Activated CD8-positive, alpha-beta T cell treated with anti-CD3 and anti-CD28 coated beads for 36 hours (primary cell): Measurements from ENCODE around the gene ACVRL1. TPM values are rescaled to one million over a fixed set of nuclear protein-coding genes. Genes with fewer than 3 reads are reported as not detected.

Source experiments
- ATAC-seq: fragments of 200-7000 bp; cut with Tn5 transposase; one replicate; pipeline ENCODE4 v1.10.0; 2021; ENCODE audit warnings: mild to moderate bottlenecking, moderate library complexity
- CTCF ChIA-PET: fragments of 350-600 bp; sonication (Branson Sonifier 250); formaldehyde crosslinking; loops from one replicate; lab custom pipeline; 2021; ENCODE audit warnings: antibody characterized with exemption; lab: Charles Lee
- POLR2A ChIA-PET: fragments of 350-600 bp; sonication (Branson Sonifier 250); formaldehyde crosslinking; loops from one replicate; lab custom pipeline; 2021; ENCODE audit warnings: antibody characterized with exemption; lab: Charles Lee
- DNase-seq: peaks from one replicate; pipeline ENCODE4 v3.0.0-alpha.2; 2020
- H3K27ac Mint-ChIP-seq: one replicate; pipeline ENCODE4 v1.8.0; 2021; ENCODE audit warnings: mild to moderate bottlenecking, mixed read lengths
- H3K27me3 Mint-ChIP-seq: one replicate; pipeline ENCODE4 v1.8.0; 2021; ENCODE audit warnings: mixed read lengths
- H3K36me3 Mint-ChIP-seq: one replicate; pipeline ENCODE4 v1.8.0; 2021; ENCODE audit warnings: low read depth, mixed read lengths
- H3K4me1 Mint-ChIP-seq: one replicate; pipeline ENCODE4 v1.8.0; 2021; ENCODE audit warnings: low read depth, mixed read lengths
- H3K4me3 Mint-ChIP-seq: one replicate; pipeline ENCODE4 v1.8.0; 2021; ENCODE audit warnings: mild to moderate bottlenecking, moderate library complexity, mixed read lengths
- H3K9me3 Mint-ChIP-seq: one replicate; pipeline ENCODE4 v1.8.0; 2021; ENCODE audit warnings: mixed read lengths
- CTCF ChIP-seq: fragments of 200-600 bp; IDR thresholded peaks from one replicate; pipeline ENCODE4 v1.8.0; 2022; ENCODE audit warnings: antibody characterized with exemption, mild to moderate bottlenecking
- intact Hi-C: fragments of 100-400 bp; cut with micrococcal nuclease; formaldehyde crosslinking; loops from one replicate; pipeline ENCODE4 v1.10.0; 2022
- total RNA-seq, 2 experiments: library from RNA; stranded (reverse); gene quantifications; one replicate each; pipeline ENCODE4 v1.2.3, GENCODE V29; 2021

ACVRL1 gene
- total RNA-seq, 2 experiments from 2014 or later = not detected

DNA sequence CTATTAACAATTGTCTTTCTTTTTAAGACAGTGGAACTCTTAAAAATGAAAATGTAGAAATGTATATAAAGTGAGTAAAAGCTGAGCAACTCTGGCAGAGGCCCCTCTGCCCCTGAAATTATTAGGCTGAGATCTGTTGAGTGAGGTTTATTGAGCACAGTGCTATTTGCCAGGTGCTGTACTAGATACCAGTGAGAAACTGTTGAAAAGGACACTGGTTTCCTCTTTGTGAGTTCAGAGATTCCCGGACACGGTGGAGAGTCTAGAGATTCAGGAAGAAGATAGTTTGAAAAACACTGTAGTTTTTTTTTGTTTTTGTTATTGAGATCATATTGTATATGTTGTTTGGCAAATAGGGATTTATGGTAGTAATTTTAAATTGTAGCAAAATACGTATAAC lies 55.4 kb downstream of the ACVRL1 start:
- Mint-ChIP-seq H3K9me3 (no peaks in the 10 kb centered on the region), H3K27me3 (no peaks in the 10 kb centered on the region), H3K36me3 (peaks cover 7% of the 10 kb centered on the region), H3K27ac (no peak overlapping the region), H3K4me3 (no peak overlapping the region), H3K4me1 (peaks cover 21% of the 10 kb centered on the region)
- no peak for DNase-seq
- TF ChIP-seq CTCF = no peak
- no peak for ATAC-seq
- intact Hi-C loops = no loop called here
- ChIA-PET CTCF (interaction anchor here (1.3 to 2.6 kb wide), 4 partner anchors 8 to 63 kb away, joined by 3 to 23 read pairs (median 6); partner anchors contain the start of gene ACVR1B), POLR2A (interaction anchor here (1.4 kb wide), 1 partner anchor 11 kb away, joined by 4 read pairs; the partner anchor contains the start of gene ACVR1B)

- no peaks in the 10 kb centered on the region for H3K9me3 Mint-ChIP-seq
- CTCF ChIA-PET = interaction anchor here (1.3 kb wide), 1 partner anchor 57 kb away, joined by 3 read pairs; no protein-coding TSS in a partner anchor
- no peak for DNase-seq
- no peaks in the 10 kb centered on the region for H3K27me3 Mint-ChIP-seq
- H3K36me3 Mint-ChIP-seq = peaks cover 5% of the 10 kb centered on the region
- no peak overlapping the region for H3K4me3 Mint-ChIP-seq
- H3K4me1 Mint-ChIP-seq = peaks cover 20% of the 10 kb centered on the region
- intact Hi-C loops = no loop called here
- ATAC-seq = no peak
- no peak for TF ChIP-seq CTCF
- no peak overlapping the region for H3K27ac Mint-ChIP-seq
- POLR2A ChIA-PET = interaction anchor here (0.8 kb wide), 1 partner anchor 112 kb away, joined by 3 read pairs; no protein-coding TSS in a partner anchor
Measured at GRCh38 chr12:51963477-51963876, 56.2 kb downstream of the ACVRL1 start.

DNA sequence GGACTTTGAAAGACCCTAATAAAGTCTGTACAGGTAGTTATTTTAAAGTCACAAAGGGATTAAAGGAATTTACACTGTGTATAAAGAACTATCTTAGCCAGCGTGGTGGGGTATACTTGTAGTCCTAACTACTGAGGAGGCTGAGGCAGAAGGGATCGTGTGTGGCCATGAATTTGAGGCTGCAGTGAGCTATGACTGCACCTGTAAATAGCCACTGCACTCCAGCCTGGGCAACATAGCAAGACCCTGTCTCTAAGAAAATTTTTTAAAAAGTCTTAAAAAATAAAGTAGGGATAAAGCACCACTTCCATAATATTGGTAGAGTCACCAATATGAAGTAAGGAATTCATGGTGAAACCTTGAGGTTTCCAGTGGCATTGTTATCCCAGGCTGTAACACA lies 62.3 kb downstream of the ACVRL1 start:
- no peaks in the 10 kb centered on the region for H3K36me3 Mint-ChIP-seq
- ChIA-PET POLR2A (interaction anchor here (1.3 kb wide), 1 partner anchor 18 kb away, joined by 4 read pairs; the partner anchor contains the start of gene ACVR1B), CTCF (interaction anchor here (1.7 to 3.1 kb wide), 4 partner anchors 8 to 23 kb away, joined by 9 to 29 read pairs (median 22); partner anchors contain the start of gene ACVR1B)
- H3K9me3 Mint-ChIP-seq = no peaks in the 10 kb centered on the region
- H3K4me3 Mint-ChIP-seq = no peak overlapping the region
- peaks cover 46% of the 10 kb centered on the region for H3K4me1 Mint-ChIP-seq
- DNase-seq (no peak), ATAC-seq (no peak)
- H3K27ac Mint-ChIP-seq = no peak overlapping the region
- TF ChIP-seq CTCF = no peak
- no peaks in the 10 kb centered on the region for H3K27me3 Mint-ChIP-seq
- intact Hi-C loops = no loop called here

- no peaks in the 10 kb centered on the region for H3K9me3 Mint-ChIP-seq
- TF ChIP-seq CTCF = peak; percentile 87
- POLR2A ChIA-PET = interaction anchor here (0.6 to 2.2 kb wide), 7 partner anchors 13 to 72 kb away, joined by 3 to 6 read pairs (median 3); partner anchors contain the start of gene ACVR1B
Measured at GRCh38 chr12:51970904-51971646, 63.8 kb downstream of the ACVRL1 start.

More at GRCh38 chr12:51970904-51971646, 63.8 kb downstream of the ACVRL1 start:
- CTCF ChIA-PET = interaction anchor here (0.6 to 3.1 kb wide), 19 partner anchors 8 to 599 kb away, joined by 3 to 29 read pairs (median 6); partner anchors contain the start of genes ACVR1B and ATG101
- Mint-ChIP-seq H3K4me1 (peaks cover 61% of the 10 kb centered on the region), H3K4me3 (peak overlapping the region; percentile 29), H3K27ac (peak overlapping the region; percentile 62), H3K36me3 (peaks cover 7% of the 10 kb centered on the region), H3K27me3 (no peaks in the 10 kb centered on the region)
- intact Hi-C loops = loop anchor here (1.0 kb wide), 1 partner anchor 20 kb away; the partner anchor contains the start of gene ACVR1B
- DNase-seq (peak; percentile 75), ATAC-seq (peak; percentile 83)
